ENCODE data around the gene RAB26. TPM values are rescaled to one million over a fixed set of nuclear protein-coding genes. Genes with fewer than 3 reads are reported as not detected.
"Not testable (repeated sequence)": the region's sequence is repeated elsewhere in the genome, so short reads cannot be mapped to it uniquely, and the experiment has no call there.

Gene RAB26
- total and polyA plus RNA-seq, 2 experiments from 2014 or later, result 4.1 to 8.7 TPM

GRCh38 chr16:2199621-2200139 lies 51.3 kb downstream of the RAB26 start:
- Histone ChIP-seq H3K4me2 (no peak overlapping the region), H3K36me3 (ENCODE audit: insufficient read depth) (no peaks in the 10 kb centered on the region), H3K9me2 (ENCODE audit: insufficient read depth) (no peaks in the 10 kb centered on the region), H2AFZ (no peak overlapping the region), H4K20me1 (replicated peaks; ENCODE audit: insufficient read depth) (no peaks in the 10 kb centered on the region), H3K27me3 (ENCODE audit: insufficient read depth) (peaks cover 54% of the 10 kb centered on the region), H3K27ac (ENCODE audit: low read depth) (no peak overlapping the region), H3K4me3 (no peak overlapping the region), H3K79me2 (replicated peaks; ENCODE audit: insufficient read depth) (no peaks in the 10 kb centered on the region), H3K4me1 (ENCODE audit: insufficient read depth) (peaks cover 4% of the 10 kb centered on the region; the same call in 1 of the 2 replicates), H3F3A (replicated peaks; ENCODE audit: low read depth) (no peaks in the 10 kb centered on the region; the same call in 1 of the 2 replicates)
- Mint-ChIP-seq H3K9me3 (no peaks in the 10 kb centered on the region), H3K36me3 (ENCODE audit: low read depth) (no peaks in the 10 kb centered on the region; the same call in 2 of the 3 replicates), H3K4me1 (peaks cover 4% of the 10 kb centered on the region; the same call in 1 of the 3 replicates), H3K27ac (no peak overlapping the region), H3K27me3 (ENCODE audit: insufficient read depth, low read depth, poor library complexity) (peaks cover 39% of the 10 kb centered on the region), H3K4me3 (no peak overlapping the region)
- DNase-seq (ENCODE audit: low spot score), result no peak
- ATAC-seq, result no peak
- TF ChIP-seq EZH2 (IDR thresholded peaks at IDR 0.05; ENCODE audit: low read depth, unreplicated experiment), result no peak
- TF ChIP-seq POLR2AphosphoS5 (IDR thresholded peaks at IDR 0.05; ENCODE audit: low read depth), result no peak

- Mint-ChIP-seq H3K4me3 (no peak overlapping the region), H3K4me1 (peaks cover 4% of the 10 kb centered on the region; the same call in 1 of the 3 replicates), H3K27me3 (ENCODE audit: insufficient read depth, low read depth, poor library complexity) (peaks cover 35% of the 10 kb centered on the region), H3K9me3 (no peaks in the 10 kb centered on the region), H3K36me3 (ENCODE audit: low read depth) (no peaks in the 10 kb centered on the region; the same call in 2 of the 3 replicates), H3K27ac (no peak overlapping the region)
- ATAC-seq (no peak), DNase-seq (ENCODE audit: low spot score) (no peak)
- TF ChIP-seq ZNF462 (CRISPR knock-in tag; IDR thresholded peaks at IDR 0.05) (no peak), EZH2phosphoT487 (IDR thresholded peaks at IDR 0.05; ENCODE audit: unreplicated experiment) (no peak)
- H4K20me1 ChIP-seq (replicated peaks; ENCODE audit: insufficient read depth), result no peaks in the 10 kb centered on the region
- no peaks in the 10 kb centered on the region; the same call in 1 of the 2 replicates for H3F3A ChIP-seq (replicated peaks; ENCODE audit: low read depth)
- peaks cover 4% of the 10 kb centered on the region; the same call in 1 of the 2 replicates for H3K4me1 ChIP-seq (ENCODE audit: insufficient read depth)
- H3K79me2 ChIP-seq (replicated peaks; ENCODE audit: insufficient read depth), result no peaks in the 10 kb centered on the region
- no peak overlapping the region for H2AFZ ChIP-seq
- H3K36me3 ChIP-seq (ENCODE audit: insufficient read depth), result no peaks in the 10 kb centered on the region
- H3K9me2 ChIP-seq (ENCODE audit: insufficient read depth), result no peaks in the 10 kb centered on the region
- no peak overlapping the region for H3K4me3 ChIP-seq
- H3K27me3 ChIP-seq (ENCODE audit: insufficient read depth), result peaks cover 50% of the 10 kb centered on the region
- H3K4me2 ChIP-seq, result no peak overlapping the region
- no peak overlapping the region for H3K27ac ChIP-seq (ENCODE audit: low read depth)
Observed at GRCh38 chr16:2200313-2200712, 51.9 kb downstream of the RAB26 start.

GRCh38 chr16:2203119-2203688 lies 54.8 kb downstream of the RAB26 start:
- H3K36me3 ChIP-seq (ENCODE audit: insufficient read depth); H2AFZ ChIP-seq; H3K4me2 ChIP-seq; ATAC-seq; H3K9me2 ChIP-seq (ENCODE audit: insufficient read depth); H4K20me1 ChIP-seq (replicated peaks; ENCODE audit: insufficient read depth); H3K27ac ChIP-seq (ENCODE audit: low read depth); H3F3A ChIP-seq (replicated peaks; ENCODE audit: low read depth); H3K4me3 ChIP-seq; H3K9me3 Mint-ChIP-seq; H3K4me1 ChIP-seq (ENCODE audit: insufficient read depth); H3K79me2 ChIP-seq (replicated peaks; ENCODE audit: insufficient read depth); H3K27ac Mint-ChIP-seq; DNase-seq (ENCODE audit: low spot score): not testable (repeated sequence)
- H3K4me1 Mint-ChIP-seq, result peaks cover 13% of the 10 kb centered on the region
- peaks cover 29% of the 10 kb centered on the region for H3K27me3 ChIP-seq (ENCODE audit: insufficient read depth)
- peaks cover 14% of the 10 kb centered on the region for H3K36me3 Mint-ChIP-seq (ENCODE audit: low read depth)
- peaks cover 32% of the 10 kb centered on the region for H3K27me3 Mint-ChIP-seq (ENCODE audit: insufficient read depth, low read depth, poor library complexity)
- H3K4me3 Mint-ChIP-seq, result peak overlapping the region; percentile 7; the same call in 1 of the 3 replicates

Measured in GM23338 (cell line).